DND-41 (cell line): ENCODE data around the gene ADD1.

Source experiments
- ATAC-seq: fragments of 200-7000 bp; cut with Tn5 transposase; 3 replicates; pipeline ENCODE4 v1.9.1; 2021; ENCODE audit warnings: low read depth; ENCODE audit not compliant: insufficient read depth
- DNase-seq: peaks from one replicate; pipeline ENCODE4 v3.0.0-alpha.2; 2020
- H2AFZ ChIP-seq: 2 replicates; pipeline ENCODE4 v1.6.0; 2012; ENCODE audit warnings: low read depth, low read length
- H3K27ac ChIP-seq: 2 replicates; pipeline ENCODE4 v1.5.1; 2012; ENCODE audit warnings: low read length, inconsistent platforms
- H3K27me3 ChIP-seq: fragments of 200-600 bp; sonication (generic); 2 replicates; pipeline ENCODE4 v1.6.0; 2012; ENCODE audit warnings: low read length, mild to moderate bottlenecking, inconsistent platforms; ENCODE audit not compliant: insufficient read depth, poor library complexity
- H3K36me3 ChIP-seq: 2 replicates; pipeline ENCODE4 v1.5.1; 2012; ENCODE audit warnings: low read length, inconsistent platforms; ENCODE audit not compliant: insufficient read depth
- H3K4me1 ChIP-seq: 2 replicates; pipeline ENCODE4 v1.5.1; 2012; ENCODE audit warnings: mild to moderate bottlenecking, low read length; ENCODE audit not compliant: insufficient read depth
- H3K4me2 ChIP-seq: 2 replicates; pipeline ENCODE4 v1.6.0; 2012; ENCODE audit warnings: mild to moderate bottlenecking, moderate library complexity, low read length, inconsistent platforms; ENCODE audit not compliant: insufficient read depth
- H3K4me3 ChIP-seq, 2 experiments: fragments of 200-600 bp in 1 of 2; shearing (Covaris generic) in 1 of 2; 2 replicates each; pipeline ENCODE4 v1.5.1; 2012 to 2016; ENCODE audit warnings: inconsistent platforms in 2 of 2, low read length in 2 of 2, mild to moderate bottlenecking in 2 of 2, low read depth in 1 of 2, moderate library complexity in 1 of 2
- H3K79me2 ChIP-seq: 2 replicates; pipeline ENCODE4 v1.6.0; 2012; ENCODE audit warnings: low read length, inconsistent platforms; ENCODE audit not compliant: insufficient read depth
- H3K9ac ChIP-seq: 2 replicates; pipeline ENCODE4 v1.6.0; 2012; ENCODE audit warnings: low read depth, mild to moderate bottlenecking, inconsistent platforms, low read length, moderate library complexity
- H3K9me3 ChIP-seq: 2 replicates; pipeline ENCODE4 v1.5.1; 2012; ENCODE audit warnings: low read length, moderate library complexity, mild to moderate bottlenecking, inconsistent platforms; ENCODE audit not compliant: insufficient read depth, severe bottlenecking
- H4K20me1 ChIP-seq: 2 replicates; pipeline ENCODE4 v1.6.0; 2012; ENCODE audit warnings: low read length; ENCODE audit not compliant: insufficient read depth
- CTCF ChIP-seq: IDR thresholded peaks from 2 replicates; pipeline ENCODE4 v1.5.1; 2012; ENCODE audit warnings: borderline replicate concordance, low read length, moderate library complexity, mild to moderate bottlenecking; ENCODE audit not compliant: poor library complexity, severe bottlenecking; ENCODE audit errors: extremely low read depth
- EZH2 ChIP-seq: IDR thresholded peaks from 3 replicates; pipeline ENCODE4 v1.6.1; 2012; ENCODE audit warnings: borderline replicate concordance, low read depth, mild to moderate bottlenecking, moderate library complexity, low read length, inconsistent platforms; ENCODE audit not compliant: severe bottlenecking

Gene ADD1

GRCh38 chr4:2822461-2823300, 21.0 kb upstream of the ADD1 start:
- TF ChIP-seq CTCF (no peak), EZH2 (no peak)
- DNase-seq, result no peak
- Histone ChIP-seq H3K36me3 (no peaks in the 10 kb centered on the region), H3K9ac (no peak overlapping the region), H2AFZ (no peak overlapping the region), H3K27me3 (no peaks in the 10 kb centered on the region), H3K27ac (no peak overlapping the region), H3K9me3 (no peaks in the 10 kb centered on the region), H3K79me2 (no peaks in the 10 kb centered on the region), H3K4me3 (no peak overlapping the region), H3K4me1 (no peaks in the 10 kb centered on the region), H3K4me2 (no peak overlapping the region), H4K20me1 (no peaks in the 10 kb centered on the region; the same call in 1 of the 2 replicates)
- no peak for ATAC-seq

GRCh38 chr4:2823301-2823670, 20.4 kb upstream of the ADD1 start:
- Histone ChIP-seq H3K27me3 (no peaks in the 10 kb centered on the region), H3K4me2 (no peak overlapping the region), H4K20me1 (no peaks in the 10 kb centered on the region; the same call in 1 of the 2 replicates), H2AFZ (no peak overlapping the region), H3K9ac (no peak overlapping the region), H3K4me1 (no peaks in the 10 kb centered on the region), H3K36me3 (no peaks in the 10 kb centered on the region), H3K9me3 (no peaks in the 10 kb centered on the region), H3K27ac (no peak overlapping the region), H3K79me2 (no peaks in the 10 kb centered on the region), H3K4me3 (no peak overlapping the region)
- no peak for DNase-seq
- TF ChIP-seq CTCF, result no peak
- no peak for TF ChIP-seq EZH2
- no peak for ATAC-seq

- no peaks in the 10 kb centered on the region; the same call in 1 of the 2 replicates for H4K20me1 ChIP-seq
- H3K9ac ChIP-seq, result no peak overlapping the region
- no peak overlapping the region for H3K4me2 ChIP-seq
- no peaks in the 10 kb centered on the region for H3K36me3 ChIP-seq
- no peaks in the 10 kb centered on the region for H3K9me3 ChIP-seq
- H3K4me3 ChIP-seq, result no peak overlapping the region
- TF ChIP-seq CTCF (no peak), EZH2 (no peak)
- H3K4me1 ChIP-seq, result no peaks in the 10 kb centered on the region
- H3K27ac ChIP-seq, result no peak overlapping the region
- H2AFZ ChIP-seq, result no peak overlapping the region
- DNase-seq, result no peak
- no peaks in the 10 kb centered on the region for H3K27me3 ChIP-seq
- ATAC-seq, result no peak
- H3K79me2 ChIP-seq, result no peaks in the 10 kb centered on the region
Measured at GRCh38 chr4:2823671-2824328, 19.8 kb upstream of the ADD1 start.
